LNCaP clone FGC (cell line): Measurements from ENCODE around the gene ETV5.

ENCODE experiments used
- DNase-seq: peaks from one replicate; pipeline ENCODE4 v3.0.0-alpha.2; 2011; ENCODE audit warnings: low read depth
- H3K4me3 ChIP-seq: 2 replicates; pipeline ENCODE4 v1.5.1; 2011; ENCODE audit warnings: mild to moderate bottlenecking, low read depth, low read length, control low read depth
- TF ChIP-seq, protein P1 (sequence below): IDR thresholded peaks from 2 replicates; pipeline ENCODE4 v1.5.1; 2012; ENCODE audit warnings: mild to moderate bottlenecking; ENCODE audit not compliant: control insufficient read depth, insufficient read depth; ENCODE audit errors: extremely low read depth

Gene ETV5

DNA sequence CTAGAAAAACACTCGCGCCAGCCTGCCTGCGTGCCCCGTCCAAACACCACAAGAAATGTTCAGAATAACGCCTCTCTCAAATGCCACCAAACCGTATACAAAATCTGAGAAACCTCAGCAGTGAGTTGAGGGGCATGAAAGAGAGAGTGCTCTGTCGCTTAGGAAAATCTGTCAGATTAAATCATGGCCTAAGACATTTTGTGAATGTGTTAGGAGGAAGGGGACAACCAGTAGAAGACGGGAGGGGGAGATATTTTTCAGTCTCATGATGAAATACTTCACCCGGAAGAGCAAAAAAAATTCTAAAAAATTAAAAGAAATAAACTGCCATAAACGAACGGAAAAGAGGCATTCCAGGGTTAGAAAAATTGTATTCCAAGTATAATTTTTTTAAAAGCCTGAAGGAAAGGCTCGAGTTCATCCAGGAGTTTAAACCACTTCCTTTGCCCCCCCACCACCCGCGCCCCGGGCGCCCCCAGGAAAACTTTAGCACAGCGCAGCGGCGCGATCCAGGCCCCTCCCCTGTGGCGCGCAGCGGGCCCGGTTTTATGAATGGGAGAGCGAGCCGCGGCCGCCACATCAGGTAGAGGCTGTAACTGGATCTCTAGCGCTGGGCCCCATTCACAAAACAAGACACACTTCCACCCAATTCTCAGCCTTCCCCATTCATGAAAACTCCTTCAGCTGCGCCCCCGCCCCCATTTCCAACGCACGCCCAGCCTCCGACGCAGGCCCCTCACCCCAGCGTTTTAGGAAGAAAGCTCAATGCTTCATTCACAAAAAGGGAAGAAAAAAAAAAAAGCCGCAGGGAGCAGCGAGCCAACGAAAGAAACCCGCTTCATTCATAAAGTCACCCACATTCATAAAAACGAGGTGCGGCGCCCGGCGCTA, 1.4 kb downstream of the ETV5 start:
- no peak for DNase-seq
- TF ChIP-seq, protein P1, sequence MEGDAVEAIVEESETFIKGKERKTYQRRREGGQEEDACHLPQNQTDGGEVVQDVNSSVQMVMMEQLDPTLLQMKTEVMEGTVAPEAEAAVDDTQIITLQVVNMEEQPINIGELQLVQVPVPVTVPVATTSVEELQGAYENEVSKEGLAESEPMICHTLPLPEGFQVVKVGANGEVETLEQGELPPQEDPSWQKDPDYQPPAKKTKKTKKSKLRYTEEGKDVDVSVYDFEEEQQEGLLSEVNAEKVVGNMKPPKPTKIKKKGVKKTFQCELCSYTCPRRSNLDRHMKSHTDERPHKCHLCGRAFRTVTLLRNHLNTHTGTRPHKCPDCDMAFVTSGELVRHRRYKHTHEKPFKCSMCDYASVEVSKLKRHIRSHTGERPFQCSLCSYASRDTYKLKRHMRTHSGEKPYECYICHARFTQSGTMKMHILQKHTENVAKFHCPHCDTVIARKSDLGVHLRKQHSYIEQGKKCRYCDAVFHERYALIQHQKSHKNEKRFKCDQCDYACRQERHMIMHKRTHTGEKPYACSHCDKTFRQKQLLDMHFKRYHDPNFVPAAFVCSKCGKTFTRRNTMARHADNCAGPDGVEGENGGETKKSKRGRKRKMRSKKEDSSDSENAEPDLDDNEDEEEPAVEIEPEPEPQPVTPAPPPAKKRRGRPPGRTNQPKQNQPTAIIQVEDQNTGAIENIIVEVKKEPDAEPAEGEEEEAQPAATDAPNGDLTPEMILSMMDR: no peak
- H3K4me3 ChIP-seq: no peak overlapping the region

DNA sequence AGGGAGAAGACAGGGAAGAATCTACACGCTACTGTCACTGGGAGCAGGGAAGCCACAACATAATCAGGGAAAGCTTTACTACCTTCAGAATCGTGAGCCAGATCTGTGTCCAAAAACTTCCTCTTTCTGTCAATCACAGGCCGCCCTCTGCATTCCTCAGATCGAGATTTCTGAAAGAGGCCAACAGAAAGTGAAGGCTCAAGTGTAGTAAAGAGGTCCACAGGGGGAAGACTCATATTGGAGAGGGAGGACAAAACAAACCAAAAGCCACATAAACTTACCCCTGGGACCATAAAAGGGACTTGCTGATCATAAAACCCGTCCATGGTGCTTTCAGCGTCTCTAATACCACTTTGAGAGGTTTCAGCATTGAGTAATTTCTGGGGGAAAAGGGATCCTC, 3.3 kb downstream of the ETV5 start:
- no peak for DNase-seq
- TF ChIP-seq, protein P1: no peak
- no peak overlapping the region for H3K4me3 ChIP-seq

- DNase-seq: no peak
Measured at GRCh38 chr3:186102687-186103086, 6.2 kb downstream of the ETV5 start.

GRCh38 chr3:186100398-186100797, 8.5 kb downstream of the ETV5 start:
- TF ChIP-seq, protein P1: no peak

More at GRCh38 chr3:186102687-186103086, 6.2 kb downstream of the ETV5 start:
- H3K4me3 ChIP-seq: no peak overlapping the region
- TF ChIP-seq, protein P1: no peak

GRCh38 chr3:186099178-186099577, 9.7 kb downstream of the ETV5 start:
- TF ChIP-seq, protein P1: no peak
- no peak for DNase-seq
- no peak overlapping the region for H3K4me3 ChIP-seq

More at GRCh38 chr3:186100398-186100797, 8.5 kb downstream of the ETV5 start:
- DNase-seq: no peak
- H3K4me3 ChIP-seq: no peak overlapping the region

GRCh38 chr3:186098740-186099139, 10.1 kb downstream of the ETV5 start:
- DNase-seq: no peak
- no peak overlapping the region for H3K4me3 ChIP-seq
- TF ChIP-seq, protein P1: no peak
